Ishikawa (cell line): ENCODE measurements around the gene SUSD6.

ENCODE experiments used
- CREB1 ChIP-seq: IDR thresholded peaks from 2 replicates; pipeline ENCODE4 v1.6.1; 2012; ENCODE audit warnings: low read depth
- EP300 ChIP-seq: IDR thresholded peaks from 2 replicates; pipeline ENCODE4 v1.6.1; 2012; ENCODE audit warnings: borderline replicate concordance
- REST ChIP-seq: IDR thresholded peaks from 2 replicates; pipeline ENCODE4 v1.6.1; 2012; ENCODE audit warnings: low read depth, mild to moderate bottlenecking
- TAF1 ChIP-seq: IDR thresholded peaks from 2 replicates; pipeline ENCODE4 v1.6.1; 2012; ENCODE audit warnings: low read depth, mild to moderate bottlenecking
- TEAD4 ChIP-seq: IDR thresholded peaks from 2 replicates; pipeline ENCODE4 v1.6.1; 2012

- TF ChIP-seq TAF1 (no peak), REST (no peak), TEAD4 (no peak), CREB1 (no peak), EP300 (no peak)
Observed at GRCh38 chr14:69580009-69580577, 31.3 kb upstream of the SUSD6 start.
